K562 (cell line): ENCODE data around the gene CHCT1. TPM values are rescaled to one million over a fixed set of nuclear protein-coding genes. Genes with fewer than 3 reads are reported as not detected.

Source experiments
- ARID1B ChIP-seq: fragments of 450-650 bp; IDR thresholded peaks from 2 replicates; pipeline ENCODE4 v1.6.1; 2016; ENCODE audit warnings: antibody characterized with exemption, mild to moderate bottlenecking, inconsistent platforms
- ASH1L ChIP-seq: fragments of 450-650 bp; IDR thresholded peaks from 2 replicates; pipeline ENCODE4 v1.6.1; 2018; ENCODE audit warnings: borderline replicate concordance, mild to moderate bottlenecking, low read depth; ENCODE audit not compliant: partially characterized antibody
- CHD2 ChIP-seq: IDR thresholded peaks from 2 replicates; pipeline ENCODE4 v1.6.1; 2011; ENCODE audit warnings: low read depth, low read length
- CXXC5 ChIP-seq: fragments of 250-450 bp; sonication (Bioruptor Pico); IDR thresholded peaks from 2 replicates; pipeline ENCODE4 v1.8.0; 2022; ENCODE audit warnings: inconsistent platforms, mild to moderate bottlenecking, moderate library complexity
- FOS ChIP-seq: IDR thresholded peaks from 3 replicates; pipeline ENCODE4 v1.6.1; 2011; ENCODE audit not compliant: insufficient read length; ENCODE audit errors: extremely low read depth
- GATAD2A ChIP-seq: fragments of 450-650 bp; IDR thresholded peaks from 2 replicates; pipeline ENCODE4 v1.6.1; 2017
- HSF4 ChIP-seq: fragments of 250-450 bp; sonication (Bioruptor Pico); IDR thresholded peaks from 2 replicates; pipeline ENCODE4 v2.1.2; 2022; ENCODE audit warnings: mild to moderate bottlenecking, moderate library complexity, borderline replicate concordance
- KLF1 ChIP-seq: fragments of 450-650 bp; IDR thresholded peaks from 2 replicates; pipeline ENCODE4 v1.6.1; 2016; ENCODE audit warnings: missing genetic modification characterization, missing compliant biosample characterization
- NCOA6 ChIP-seq: fragments of 450-650 bp; IDR thresholded peaks from 2 replicates; pipeline ENCODE4 v1.6.1; 2017; ENCODE audit warnings: mild to moderate bottlenecking
- NFATC3 ChIP-seq: fragments of 450-650 bp; IDR thresholded peaks from 2 replicates; pipeline ENCODE4 v1.6.1; 2017; ENCODE audit warnings: mild to moderate bottlenecking
- RCOR1 ChIP-seq, 2 experiments: IDR thresholded peaks; 2 replicates each; pipeline ENCODE4 v1.6.1; 2012; ENCODE audit warnings: low read depth in 2 of 2, low read length in 2 of 2, borderline replicate concordance in 1 of 2, improper control_type of control experiment in 1 of 2
- RHOXF2B ChIP-seq: fragments of 250-450 bp; sonication (Bioruptor Pico); conservative IDR thresholded peaks from 2 replicates; pipeline ENCODE4 v1.5.1; 2021
- SNRNP70 ChIP-seq: fragments of 200-400 bp; formaldehyde crosslinking; optimal IDR thresholded peaks from 2 replicates; pipeline ENCODE3; 2017; ENCODE audit warnings: low read depth, low read length
- SPI1 ChIP-seq: IDR thresholded peaks from 2 replicates; pipeline ENCODE4 v1.6.1; 2011; ENCODE audit warnings: low read depth, low read length, control low read depth, borderline replicate concordance
- SUPT5H ChIP-seq: fragments of 450-650 bp; IDR thresholded peaks from 2 replicates; pipeline ENCODE4 v1.6.1; 2016
- YY1 ChIP-seq, 3 experiments: IDR thresholded peaks; 2 replicates each; pipeline ENCODE4 v1.6.1; 2011; ENCODE audit warnings: low read length in 2 of 3, mild to moderate bottlenecking in 2 of 3, moderate library complexity in 2 of 3, borderline replicate concordance in 1 of 3, control low read depth in 1 of 3, low read depth in 1 of 3; ENCODE audit not compliant: insufficient read depth in 3 of 3, insufficient replicate concordance in 2 of 3, control insufficient read depth in 1 of 3, insufficient read length in 1 of 3; ENCODE audit errors: extremely low read depth in 1 of 3
- ZNF133 ChIP-seq: fragments of 250-450 bp; sonication (Bioruptor Pico); IDR thresholded peaks from 2 replicates; pipeline ENCODE4 v1.4.0; 2020; ENCODE audit warnings: mild to moderate bottlenecking
- ZNF165 ChIP-seq: fragments of 250-450 bp; sonication (Bioruptor Pico); IDR thresholded peaks from 2 replicates; pipeline ENCODE4 v1.4.0; 2020; ENCODE audit warnings: borderline replicate concordance
- ZNF551 ChIP-seq: fragments of 250-450 bp; sonication (Bioruptor Pico); IDR thresholded peaks from 2 replicates; pipeline ENCODE4 v1.5.0; 2021; ENCODE audit warnings: mild to moderate bottlenecking, moderate library complexity
- polyA plus RNA-seq, 8 experiments: library from polyadenylated mRNA; depleted of rRNA in 4 of 8; stranded (reverse) in 5 of 8; unstranded in 3 of 8; fragments of >200 nt; fragmentation: Nextera tagmentation in 2 of 8; fragmentation: Illumina TruSeq in 1 of 8; extraction: Ambion mirVana in 2 of 8; extraction: Trizol in 1 of 8; gene quantifications; 2 replicates each; pipeline versions ENCODE4 v1.2.1 to v1.2.3, GENCODE V29; 2011 to 2014; ENCODE audit warnings: inconsistent platforms in 1 of 8, missing spikeins in 1 of 8
- total RNA-seq, 7 experiments: library from RNA; depleted of rRNA in 6 of 7; stranded (reverse); fragments of >200 nt in 6 of 7; fragmentation: Illumina TruSeq in 2 of 7; extraction: Trizol in 2 of 7; gene quantifications; 2 replicates each; pipeline versions ENCODE4 v1.2.1 to v1.2.3, GENCODE V29; 2011 to 2021; ENCODE audit warnings: low replicate concordance in 1 of 7
- TF ChIP-seq, protein P1 (sequence below): fragments of 250-450 bp; sonication (Bioruptor Pico); IDR thresholded peaks from 2 replicates; pipeline ENCODE4 v1.5.0; 2021
- TF ChIP-seq, protein P2 (sequence below): fragments of 250-450 bp; sonication (Bioruptor Pico); IDR thresholded peaks from 2 replicates; pipeline ENCODE4 v1.8.0; 2022; ENCODE audit warnings: inconsistent platforms
- TF ChIP-seq, protein P3 (sequence below): fragments of 250-450 bp; sonication (Bioruptor Pico); IDR thresholded peaks from 2 replicates; pipeline ENCODE4 v1.6.1; 2021; ENCODE audit warnings: mild to moderate bottlenecking
- TF ChIP-seq, protein P4 (sequence below): fragments of 450-650 bp; formaldehyde crosslinking; IDR thresholded peaks from 2 replicates; pipeline ENCODE4 v1.4.0; 2020; ENCODE audit warnings: mild to moderate bottlenecking, moderate library complexity
- TF ChIP-seq, protein P5 (sequence below): fragments of 250-450 bp; sonication (Bioruptor Pico); IDR thresholded peaks from 2 replicates; pipeline ENCODE4 v1.8.0; 2021; ENCODE audit warnings: mild to moderate bottlenecking, moderate library complexity

The CHCT1 gene
- total and polyA plus RNA-seq, 9 of the 15 experiments (the other 6 are each of a cell fraction or from before 2014, with no cell fraction given): not detected

DNA sequence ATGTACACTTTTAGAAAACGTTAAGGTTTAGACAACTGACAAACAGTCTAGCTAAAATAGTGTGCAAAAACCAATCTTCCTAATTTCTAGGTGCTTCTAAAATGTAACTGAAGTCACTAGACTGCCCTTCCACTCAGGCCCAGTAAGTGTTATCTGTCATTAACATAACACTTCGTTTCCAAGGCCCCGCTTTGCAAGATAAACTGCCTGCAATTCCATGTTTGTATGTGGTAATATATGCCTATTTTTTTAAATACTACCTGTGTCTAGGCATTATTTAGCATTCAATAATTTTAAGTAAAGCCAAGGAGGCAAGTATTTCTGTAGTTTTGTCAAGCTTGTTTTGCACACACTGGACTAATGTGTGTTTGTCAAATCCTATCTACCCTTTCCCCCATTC is 33.5 kb upstream of the CHCT1 start (continued):
- TF ChIP-seq, protein P1, sequence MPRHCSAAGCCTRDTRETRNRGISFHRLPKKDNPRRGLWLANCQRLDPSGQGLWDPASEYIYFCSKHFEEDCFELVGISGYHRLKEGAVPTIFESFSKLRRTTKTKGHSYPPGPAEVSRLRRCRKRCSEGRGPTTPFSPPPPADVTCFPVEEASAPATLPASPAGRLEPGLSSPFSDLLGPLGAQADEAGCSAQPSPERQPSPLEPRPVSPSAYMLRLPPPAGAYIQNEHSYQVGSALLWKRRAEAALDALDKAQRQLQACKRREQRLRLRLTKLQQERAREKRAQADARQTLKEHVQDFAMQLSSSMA (CRISPR knock-in tag): no peak
- no peak for TF ChIP-seq ZNF165
- no peak for TF ChIP-seq ZNF133 (CRISPR knock-in tag)
- no peak for TF ChIP-seq SUPT5H
- TF ChIP-seq, protein P2, sequence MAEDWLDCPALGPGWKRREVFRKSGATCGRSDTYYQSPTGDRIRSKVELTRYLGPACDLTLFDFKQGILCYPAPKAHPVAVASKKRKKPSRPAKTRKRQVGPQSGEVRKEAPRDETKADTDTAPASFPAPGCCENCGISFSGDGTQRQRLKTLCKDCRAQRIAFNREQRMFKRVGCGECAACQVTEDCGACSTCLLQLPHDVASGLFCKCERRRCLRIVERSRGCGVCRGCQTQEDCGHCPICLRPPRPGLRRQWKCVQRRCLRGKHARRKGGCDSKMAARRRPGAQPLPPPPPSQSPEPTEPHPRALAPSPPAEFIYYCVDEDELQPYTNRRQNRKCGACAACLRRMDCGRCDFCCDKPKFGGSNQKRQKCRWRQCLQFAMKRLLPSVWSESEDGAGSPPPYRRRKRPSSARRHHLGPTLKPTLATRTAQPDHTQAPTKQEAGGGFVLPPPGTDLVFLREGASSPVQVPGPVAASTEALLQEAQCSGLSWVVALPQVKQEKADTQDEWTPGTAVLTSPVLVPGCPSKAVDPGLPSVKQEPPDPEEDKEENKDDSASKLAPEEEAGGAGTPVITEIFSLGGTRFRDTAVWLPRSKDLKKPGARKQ (CRISPR knock-in tag): no peak
- TF ChIP-seq CHD2: no peak
- TF ChIP-seq KLF1 (tag): no peak
- TF ChIP-seq, protein P3, sequence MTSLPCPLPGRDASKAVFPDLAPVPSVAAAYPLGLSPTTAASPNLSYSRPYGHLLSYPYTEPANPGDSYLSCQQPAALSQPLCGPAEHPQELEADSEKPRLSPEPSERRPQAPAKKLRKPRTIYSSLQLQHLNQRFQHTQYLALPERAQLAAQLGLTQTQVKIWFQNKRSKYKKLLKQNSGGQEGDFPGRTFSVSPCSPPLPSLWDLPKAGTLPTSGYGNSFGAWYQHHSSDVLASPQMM: no peak
- TF ChIP-seq, protein P4, sequence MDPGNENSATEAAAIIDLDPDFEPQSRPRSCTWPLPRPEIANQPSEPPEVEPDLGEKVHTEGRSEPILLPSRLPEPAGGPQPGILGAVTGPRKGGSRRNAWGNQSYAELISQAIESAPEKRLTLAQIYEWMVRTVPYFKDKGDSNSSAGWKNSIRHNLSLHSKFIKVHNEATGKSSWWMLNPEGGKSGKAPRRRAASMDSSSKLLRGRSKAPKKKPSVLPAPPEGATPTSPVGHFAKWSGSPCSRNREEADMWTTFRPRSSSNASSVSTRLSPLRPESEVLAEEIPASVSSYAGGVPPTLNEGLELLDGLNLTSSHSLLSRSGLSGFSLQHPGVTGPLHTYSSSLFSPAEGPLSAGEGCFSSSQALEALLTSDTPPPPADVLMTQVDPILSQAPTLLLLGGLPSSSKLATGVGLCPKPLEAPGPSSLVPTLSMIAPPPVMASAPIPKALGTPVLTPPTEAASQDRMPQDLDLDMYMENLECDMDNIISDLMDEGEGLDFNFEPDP: no peak
- TF ChIP-seq ARID1B: peak; percentile 83
- TF ChIP-seq, protein P5, sequence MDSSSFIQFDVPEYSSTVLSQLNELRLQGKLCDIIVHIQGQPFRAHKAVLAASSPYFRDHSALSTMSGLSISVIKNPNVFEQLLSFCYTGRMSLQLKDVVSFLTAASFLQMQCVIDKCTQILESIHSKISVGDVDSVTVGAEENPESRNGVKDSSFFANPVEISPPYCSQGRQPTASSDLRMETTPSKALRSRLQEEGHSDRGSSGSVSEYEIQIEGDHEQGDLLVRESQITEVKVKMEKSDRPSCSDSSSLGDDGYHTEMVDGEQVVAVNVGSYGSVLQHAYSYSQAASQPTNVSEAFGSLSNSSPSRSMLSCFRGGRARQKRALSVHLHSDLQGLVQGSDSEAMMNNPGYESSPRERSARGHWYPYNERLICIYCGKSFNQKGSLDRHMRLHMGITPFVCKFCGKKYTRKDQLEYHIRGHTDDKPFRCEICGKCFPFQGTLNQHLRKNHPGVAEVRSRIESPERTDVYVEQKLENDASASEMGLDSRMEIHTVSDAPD: no peak
- TF ChIP-seq RCOR1 (IDR thresholded peaks at IDR 0.05; ENCODE audit: borderline replicate concordance in 1 of 2, low read depth in 2 of 2, low read length in 2 of 2): 0 out of 4 replicates have a peak, but pooled peaks of 1 of the 2 experiments have one; percentile 3
- TF ChIP-seq ZNF551: no peak
- TF ChIP-seq SPI1: no peak
- TF ChIP-seq NCOA6: no peak
- no peak for TF ChIP-seq HSF4 (CRISPR knock-in tag)
- no peak for TF ChIP-seq RHOXF2B
- no peak for TF ChIP-seq GATAD2A
- TF ChIP-seq FOS: no peak
- no peak for TF ChIP-seq SNRNP70
- TF ChIP-seq YY1 (IDR thresholded peaks at IDR 0.05; ENCODE audit: borderline replicate concordance in 1 of 3, control insufficient read depth in 1 of 3, extremely low read depth in 1 of 3, insufficient read depth in 3 of 3, insufficient read length in 1 of 3, insufficient replicate concordance in 2 of 3, low read depth in 1 of 3, low read length in 2 of 3): no peak
- no peak for TF ChIP-seq ASH1L
- TF ChIP-seq NFATC3: no peak
- TF ChIP-seq CXXC5 (CRISPR knock-in tag): no peak; the same call in 1 of the 2 replicates
